Smooth muscle cell of the brain vasculature (primary cell): Measurements from ENCODE around the gene MBOAT1.

ENCODE experiments used
- DNase-seq: peaks from one replicate; pipeline ENCODE4 v3.0.0-alpha.2; 2012; ENCODE audit warnings: low read depth, low spot score

The MBOAT1 gene

DNA sequence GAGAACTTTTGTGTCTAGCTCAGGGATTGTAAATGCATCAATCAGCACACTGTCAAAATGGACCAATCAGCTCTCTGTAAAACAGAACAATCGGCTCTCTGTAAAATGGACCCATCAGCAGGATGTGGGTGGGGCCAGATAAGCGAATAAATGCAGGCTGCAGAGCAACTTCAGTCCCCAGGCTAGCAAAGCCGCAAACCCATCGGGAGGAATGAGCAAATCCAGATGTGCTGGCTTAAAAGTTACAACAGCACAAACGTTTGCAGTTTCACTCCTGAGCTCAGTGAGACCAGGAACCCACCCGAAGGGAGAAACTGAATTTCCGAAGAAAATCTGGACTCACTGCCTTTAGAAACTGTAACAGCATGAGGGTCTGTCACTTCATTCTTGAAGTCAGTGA is 21.9 kb upstream of the MBOAT1 start:
- DNase-seq, result no peak

DNA sequence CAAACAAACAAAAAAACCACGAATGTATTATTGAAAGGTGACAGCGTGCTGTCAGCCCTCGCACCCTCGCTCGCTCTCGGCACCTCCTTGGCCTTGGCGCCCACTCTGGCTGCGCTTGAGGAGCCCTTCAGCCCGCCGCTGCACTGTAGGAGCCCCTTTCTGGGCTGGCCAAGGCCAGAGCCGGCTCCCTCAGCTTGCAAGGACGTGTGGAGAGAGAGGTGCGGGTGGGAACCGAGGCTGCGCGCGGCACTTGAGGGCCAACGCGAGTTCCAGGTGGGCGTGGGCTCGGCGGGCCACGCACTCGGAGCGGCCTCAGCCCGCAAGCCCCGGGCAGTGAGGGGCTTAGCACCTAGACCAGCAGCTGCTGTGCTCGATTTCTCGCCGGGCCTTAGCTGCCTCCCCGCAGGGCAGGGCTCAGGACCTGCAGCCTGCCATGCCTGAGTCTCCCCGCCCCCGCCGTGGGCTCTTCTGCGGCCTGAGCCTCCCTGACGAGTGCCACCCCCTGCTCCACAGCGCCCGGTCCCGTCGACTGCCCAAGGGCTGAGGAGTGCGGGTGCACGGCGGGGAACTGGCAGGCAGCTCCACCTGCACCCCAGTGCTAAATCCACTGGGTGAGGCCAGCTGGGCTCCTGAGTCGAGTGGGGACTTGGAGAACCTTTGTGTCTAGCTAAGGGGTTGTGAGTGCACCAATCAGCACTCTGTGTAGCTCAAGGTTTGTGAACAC is 20.9 kb upstream of the MBOAT1 start:
- no peak for DNase-seq

DNA sequence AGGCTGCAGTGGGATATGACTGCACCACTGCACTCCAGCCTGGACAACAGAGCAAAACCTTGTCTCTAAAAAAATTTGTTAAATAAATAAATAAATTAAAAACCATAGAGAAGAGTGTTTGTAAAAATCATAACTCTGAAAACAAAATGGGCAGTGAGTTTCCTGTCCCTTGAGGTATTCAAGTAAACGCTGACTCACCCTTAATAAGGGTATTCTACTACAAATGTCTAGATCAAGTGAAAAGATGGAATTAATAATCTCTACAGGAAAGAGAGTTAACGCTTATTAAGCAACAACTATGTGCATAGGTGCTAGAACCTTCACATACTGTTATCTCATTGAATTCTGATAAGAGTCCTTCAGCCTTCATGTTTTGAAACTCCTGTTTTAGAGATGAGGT is 19.9 kb upstream of the MBOAT1 start:
- no peak for DNase-seq

DNA sequence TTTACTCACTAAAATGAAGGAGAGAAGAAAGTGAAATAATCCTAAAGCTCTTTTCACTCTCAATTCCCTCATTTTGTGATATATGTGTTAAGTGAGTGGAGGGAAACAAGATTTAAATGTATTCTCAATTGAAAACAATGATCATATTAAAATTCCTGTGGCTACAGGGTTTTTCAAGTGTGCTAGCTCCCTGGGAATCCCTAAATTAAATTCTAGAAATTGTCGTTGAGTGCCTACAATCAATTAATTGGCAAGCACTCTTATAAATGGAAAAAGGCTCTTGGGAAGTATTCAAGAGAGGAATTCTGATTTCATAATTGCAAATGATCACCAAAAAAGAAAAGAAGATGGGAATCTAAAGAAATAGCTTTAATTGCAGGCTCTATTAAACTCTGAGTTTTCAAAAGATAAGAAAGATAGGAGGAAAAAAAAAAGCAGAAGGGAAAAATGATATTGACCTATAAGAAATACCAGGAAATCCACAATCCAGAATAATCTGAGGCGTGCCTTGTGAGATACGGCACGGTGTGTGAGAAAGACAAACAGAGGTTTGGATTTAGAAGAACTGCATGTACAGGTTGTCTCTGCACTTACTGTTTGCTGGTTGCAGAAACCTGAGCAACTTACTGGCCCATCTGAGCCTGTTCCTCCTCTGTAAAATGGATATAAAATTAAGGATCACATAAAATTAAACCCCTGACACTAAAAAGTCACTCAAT is 18.3 kb upstream of the MBOAT1 start:
- DNase-seq, result no peak

DNA sequence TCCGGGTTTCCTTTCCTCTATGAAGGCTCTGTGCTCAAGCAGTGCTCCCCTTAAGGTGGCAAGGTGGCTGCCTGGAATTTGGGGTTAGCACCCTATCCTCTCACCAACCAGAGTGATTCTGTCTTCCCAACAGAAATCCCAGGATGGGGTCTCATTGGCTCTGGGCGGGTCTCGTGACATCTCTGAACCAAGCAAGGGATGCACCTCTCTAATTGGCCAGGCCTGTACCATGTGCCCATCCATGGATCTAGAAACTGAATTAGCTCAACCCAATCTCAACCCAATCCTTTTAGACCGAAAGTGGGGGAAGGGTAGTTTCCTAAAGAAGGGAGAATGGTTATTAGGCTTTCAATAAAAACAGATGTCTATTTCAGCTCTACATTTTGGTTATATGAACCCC is 17.6 kb upstream of the MBOAT1 start:
- no peak for DNase-seq

DNA sequence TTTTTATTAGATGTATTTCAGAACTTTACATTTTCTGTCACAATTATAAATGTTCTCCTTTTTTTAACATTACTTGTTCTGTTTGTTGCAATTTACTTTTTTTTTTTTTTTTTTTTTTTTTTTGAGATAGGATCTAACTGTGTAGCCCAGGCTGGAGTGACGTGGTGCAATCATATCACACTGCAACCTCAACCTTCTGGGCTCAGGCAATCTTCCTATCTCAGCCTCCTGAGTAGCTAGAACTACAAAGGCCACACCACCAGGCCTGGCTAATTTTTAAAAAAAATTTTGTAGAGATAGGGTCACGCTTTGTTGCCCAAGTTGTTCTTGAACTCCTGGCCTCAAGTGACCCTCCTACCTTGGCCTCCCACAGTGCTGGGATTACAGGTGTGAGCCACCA is 15.1 kb upstream of the MBOAT1 start:
- DNase-seq, result no peak

DNA sequence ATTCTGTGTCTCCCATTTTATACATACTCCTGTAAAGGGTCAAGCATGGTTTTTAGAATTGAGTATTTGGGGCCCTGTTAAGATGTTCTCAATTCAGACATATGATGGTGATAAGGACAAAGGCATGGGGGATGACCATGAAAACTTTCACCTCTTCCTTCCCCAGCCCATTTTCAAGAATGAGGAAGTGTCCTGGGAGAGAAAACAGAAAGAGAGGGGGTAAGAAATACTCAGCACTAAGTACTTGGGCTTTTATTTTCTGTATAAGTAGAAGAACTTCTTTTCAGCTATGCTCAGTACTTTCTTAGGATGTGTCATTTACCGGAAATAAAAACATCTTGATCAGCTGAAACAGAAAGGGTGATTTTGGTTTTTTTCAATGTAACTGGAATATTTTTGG is 10.9 kb upstream of the MBOAT1 start:
- DNase-seq, result no peak

DNA sequence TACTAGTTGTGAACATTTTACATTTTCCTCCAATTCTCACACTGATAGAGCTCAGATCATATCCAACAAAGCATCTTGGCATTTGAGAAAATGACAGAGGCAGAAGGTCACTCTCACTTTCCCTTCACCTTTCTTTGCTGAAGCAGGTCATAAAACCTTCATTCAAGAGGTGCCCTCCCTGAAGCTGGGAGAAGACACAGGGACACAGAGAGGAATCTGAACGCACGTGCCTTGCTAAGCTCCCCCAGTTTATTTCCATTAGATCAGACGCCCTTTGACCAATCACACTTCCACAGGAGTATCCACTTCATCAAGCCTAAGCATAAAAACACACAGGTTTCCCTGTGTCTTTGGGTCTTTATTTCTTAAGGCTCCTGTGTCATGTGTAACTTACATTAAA is 9.2 kb upstream of the MBOAT1 start:
- DNase-seq, result no peak

DNA sequence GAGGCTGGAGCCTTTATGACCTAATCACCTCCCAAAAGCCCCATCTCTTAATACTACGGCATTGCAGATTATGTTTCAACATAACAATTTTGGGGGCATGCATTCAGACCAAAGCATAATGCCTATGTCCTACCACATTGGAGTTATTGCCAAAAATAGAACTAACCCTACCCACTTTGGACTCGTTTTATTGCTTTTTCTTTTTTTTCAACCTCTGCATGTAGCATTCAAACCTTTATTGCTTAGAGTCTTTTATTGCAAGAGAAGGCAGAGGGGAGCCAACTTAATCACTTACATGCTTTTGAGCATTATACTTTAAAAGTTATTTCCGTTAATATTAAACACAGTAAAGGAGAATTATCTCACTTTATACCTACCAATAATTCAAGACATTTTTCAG is 8.1 kb upstream of the MBOAT1 start:
- DNase-seq, result no peak

DNA sequence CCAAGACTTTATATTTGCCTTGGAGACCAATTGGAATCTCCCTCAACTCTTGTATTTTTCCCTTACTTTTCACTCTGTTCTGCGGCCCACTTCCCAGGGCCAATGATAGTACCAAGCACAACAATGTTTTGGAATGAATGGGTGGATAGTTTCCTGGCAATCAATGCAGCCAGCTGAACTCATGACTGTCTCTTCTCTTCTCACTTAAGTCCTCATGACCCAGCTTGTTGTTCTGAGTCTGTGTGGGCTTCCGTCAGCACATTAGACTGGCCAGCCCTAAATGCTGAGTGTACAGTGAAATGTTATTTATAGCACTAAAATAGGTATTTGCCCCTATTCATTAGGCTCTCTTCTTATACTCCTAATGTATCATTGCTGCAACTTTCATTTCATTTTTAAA is 5.6 kb upstream of the MBOAT1 start:
- DNase-seq, result no peak

DNA sequence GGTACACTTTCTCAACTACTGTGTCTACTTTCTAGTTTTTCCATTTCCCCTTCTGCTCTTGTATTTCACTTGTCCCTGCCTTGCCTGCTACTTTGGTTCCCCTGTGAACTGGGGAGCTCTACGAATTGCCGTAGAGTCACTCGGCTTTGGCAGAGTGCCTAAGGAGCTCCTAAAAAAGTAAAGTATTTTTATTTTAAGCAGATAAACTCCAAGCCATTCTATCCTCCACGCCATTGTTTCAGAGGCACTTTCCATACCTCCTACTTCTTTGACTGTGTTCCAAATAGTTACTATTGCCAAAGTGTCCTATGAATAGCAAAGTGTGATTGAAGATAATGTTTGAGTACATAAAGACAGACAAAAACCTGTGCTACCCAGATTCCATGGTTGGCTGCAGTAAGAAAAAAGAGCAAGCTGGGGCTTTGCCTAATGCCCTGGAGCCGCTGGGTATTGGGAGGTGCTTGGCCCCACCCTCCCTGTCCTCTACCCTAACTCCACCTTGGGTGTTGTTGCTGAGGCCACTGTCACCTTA is 5.1 kb upstream of the MBOAT1 start:
- DNase-seq, result no peak

DNA sequence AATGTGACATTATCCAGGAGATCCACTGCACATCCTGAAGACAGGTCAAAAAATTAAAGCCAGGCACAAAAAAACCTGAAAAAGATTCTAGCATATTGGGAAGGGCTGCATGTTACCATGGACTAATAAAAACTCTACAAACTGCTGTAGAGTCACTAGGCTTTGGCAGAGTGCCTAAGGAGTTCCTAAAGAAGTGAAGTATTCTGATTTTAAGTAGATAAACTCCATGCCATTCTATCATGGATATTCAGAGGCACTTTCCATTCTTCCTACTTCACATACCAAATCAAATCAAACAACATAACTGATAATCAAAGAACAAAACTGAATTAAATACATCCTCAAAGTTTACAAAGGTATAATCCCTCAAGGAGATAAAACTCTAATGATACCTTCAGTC is 3.0 kb upstream of the MBOAT1 start:
- no peak for DNase-seq

DNA sequence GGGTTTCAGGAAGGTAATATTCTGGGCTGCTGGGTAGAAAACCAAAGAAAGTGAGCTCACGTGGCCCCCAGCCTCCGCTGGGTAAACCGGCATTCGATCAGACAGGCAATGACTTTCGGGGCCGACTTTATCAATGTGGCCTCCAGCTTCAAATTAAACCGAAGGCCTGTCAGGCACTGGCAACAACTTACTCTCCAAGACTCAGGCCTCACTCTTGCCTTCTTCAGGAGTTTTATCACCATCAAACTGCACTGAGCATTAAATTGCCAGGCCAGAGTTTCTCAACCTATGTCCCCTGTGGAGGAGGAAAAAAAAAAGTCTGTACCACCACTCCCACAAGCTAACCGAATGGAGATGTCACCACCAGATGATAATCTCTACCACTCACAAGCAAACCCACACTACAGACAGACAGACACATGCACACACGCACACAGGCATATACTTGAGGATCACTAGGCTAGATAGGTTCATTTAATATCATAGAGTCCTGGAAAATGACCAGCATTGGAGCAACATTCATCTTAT is 1.1 kb upstream of the MBOAT1 start:
- no peak for DNase-seq

DNA sequence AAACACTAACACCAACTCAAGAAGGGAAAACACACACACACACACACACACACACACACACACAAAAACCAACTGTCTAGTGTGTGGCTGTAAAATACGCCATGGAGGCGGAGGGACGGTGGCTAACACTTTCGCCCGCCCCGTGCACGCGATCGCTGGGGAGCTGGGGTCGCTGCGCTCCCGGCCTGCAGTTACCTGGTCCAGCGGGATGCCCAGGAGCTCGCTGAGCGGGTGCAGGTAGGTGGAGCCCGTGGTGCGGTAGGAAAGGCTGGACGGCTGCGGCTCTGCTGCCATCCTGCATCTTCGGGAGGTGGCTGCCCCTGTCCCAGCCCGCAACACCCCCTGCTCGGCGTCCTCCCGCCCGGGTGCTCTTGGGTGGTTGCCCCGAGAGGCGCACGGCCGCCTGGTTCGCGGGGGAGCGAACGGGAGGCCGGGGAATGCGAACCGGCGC is 303 bp downstream of the MBOAT1 start:
- no peak for DNase-seq

DNA sequence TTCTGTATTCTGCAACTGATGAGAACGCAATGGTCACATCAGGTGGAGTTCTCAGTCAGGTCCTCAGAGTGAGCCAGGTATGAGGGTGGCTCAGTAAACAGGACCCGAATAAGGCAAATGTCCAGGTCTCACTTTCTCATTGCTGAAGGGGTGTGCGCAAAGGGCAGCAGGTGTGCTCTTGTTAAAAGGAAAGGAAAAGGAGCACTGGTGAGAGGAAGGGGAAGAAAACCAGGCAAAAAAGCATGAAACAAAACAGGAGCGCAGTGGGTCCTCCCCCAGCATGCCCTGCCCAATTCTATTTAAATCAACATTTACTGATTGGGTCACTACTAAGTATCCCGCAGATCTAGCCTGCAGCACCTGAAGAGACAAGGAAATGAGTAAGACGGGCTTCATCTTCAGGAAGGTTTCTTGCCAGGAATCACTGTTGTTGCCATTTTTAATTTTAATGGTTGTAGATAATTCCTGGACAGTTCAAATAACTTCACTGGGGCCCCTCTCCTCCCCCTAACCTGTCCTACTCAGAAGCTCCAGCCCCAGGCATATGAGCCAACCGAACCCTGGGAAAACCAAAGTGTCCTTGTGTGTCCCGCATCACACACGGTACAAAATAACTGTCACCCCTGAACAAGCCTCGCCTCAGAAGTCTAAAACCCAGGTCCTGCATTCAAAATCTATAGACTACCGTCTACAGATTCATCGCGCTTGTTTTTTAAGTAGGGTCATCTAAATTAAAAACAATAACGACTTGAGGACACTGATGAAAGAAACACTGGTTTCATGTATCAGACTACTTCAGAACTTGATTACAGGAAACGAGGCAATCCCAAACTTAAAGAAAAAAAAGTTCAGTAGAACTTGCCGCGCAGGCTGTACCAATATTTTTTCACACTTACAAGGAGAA is 980 bp downstream of the MBOAT1 start:
- no peak for DNase-seq

DNA sequence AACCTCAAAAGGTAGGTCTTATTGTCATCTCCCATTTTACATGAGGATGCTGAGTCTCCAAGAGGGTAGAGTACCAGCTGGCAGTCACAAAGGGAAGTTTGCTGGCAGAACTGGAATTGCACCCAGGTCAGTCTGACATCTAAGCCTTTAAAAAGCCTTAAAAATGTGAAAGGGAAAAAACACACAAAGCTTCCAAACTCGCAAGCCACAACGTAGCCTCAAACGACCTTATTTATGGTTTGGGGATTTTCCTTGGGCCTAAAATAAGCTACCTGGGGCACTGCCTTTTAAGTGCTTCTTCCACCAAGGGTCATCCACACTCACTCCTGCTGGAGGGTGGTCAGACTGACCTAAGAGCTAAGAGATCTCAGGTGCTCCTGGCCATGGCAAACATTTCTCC is 2.1 kb downstream of the MBOAT1 start:
- no peak for DNase-seq

DNA sequence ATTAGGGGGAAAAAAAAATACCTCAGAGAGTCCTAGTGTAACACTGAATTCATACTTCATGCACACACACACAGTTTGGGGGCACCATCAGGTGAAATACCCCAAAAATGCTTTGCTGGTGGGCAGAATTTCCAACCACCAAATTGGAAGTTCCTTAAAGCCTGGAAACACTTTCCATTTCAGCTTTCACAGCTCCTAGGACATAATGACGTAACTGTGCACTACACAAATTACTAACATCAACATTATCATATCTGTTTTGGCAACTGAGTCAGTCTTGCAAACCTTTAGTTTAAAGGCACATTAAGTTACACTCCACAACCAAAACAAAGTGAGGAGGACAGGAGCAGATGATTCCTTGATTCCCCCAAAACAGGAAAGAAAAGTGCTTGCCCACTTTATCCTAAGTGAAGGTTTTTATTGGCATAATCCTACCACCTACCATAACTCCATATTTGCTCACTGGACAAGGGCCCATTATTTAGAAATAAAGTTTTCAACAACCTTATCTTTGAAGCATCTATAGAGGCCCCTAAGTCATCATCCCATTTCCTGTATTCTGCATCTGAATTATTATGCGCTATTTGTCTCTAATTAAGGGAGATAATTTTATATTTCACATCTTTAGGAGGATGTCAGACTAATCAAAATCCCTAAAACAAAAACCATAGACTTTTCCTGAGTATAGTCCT is 3.4 kb downstream of the MBOAT1 start:
- no peak for DNase-seq

DNA sequence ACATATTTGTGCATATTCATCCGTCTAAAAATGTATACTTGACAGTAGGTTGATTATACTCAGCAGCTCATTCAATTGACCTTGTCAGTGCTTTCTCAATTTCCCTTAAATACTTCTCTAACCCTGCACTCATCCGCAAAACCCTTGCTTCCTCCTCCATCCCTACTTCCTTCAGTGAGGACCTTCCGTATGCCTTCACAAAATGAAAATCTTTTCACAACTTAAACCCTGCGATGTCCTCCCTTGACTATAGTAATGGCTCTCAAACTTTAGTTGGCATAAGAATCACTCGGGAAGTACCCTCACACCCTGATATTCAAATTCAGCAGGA is 5.2 kb downstream of the MBOAT1 start:
- DNase-seq, result no peak

DNA sequence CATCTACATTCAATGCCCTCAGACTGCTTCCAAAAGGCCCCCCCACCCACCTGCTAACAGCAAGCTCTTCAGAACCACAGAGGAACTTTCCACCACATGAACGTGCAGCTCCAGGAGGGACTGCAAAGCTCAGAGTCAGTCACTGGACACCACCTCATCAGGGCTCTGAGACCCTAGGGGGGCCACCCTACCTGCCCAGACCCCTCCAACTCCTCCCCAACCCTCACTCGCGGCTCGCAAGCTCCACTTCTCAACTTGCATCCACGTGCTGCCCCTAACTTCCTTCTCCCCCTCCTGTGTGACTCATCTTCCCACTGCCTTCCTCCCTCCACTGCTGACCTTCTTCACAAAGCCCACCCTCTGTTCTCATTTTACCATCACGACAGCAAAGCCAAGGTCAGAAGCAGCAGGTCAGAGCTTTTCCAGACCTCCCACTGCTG is 6.5 kb downstream of the MBOAT1 start:
- DNase-seq, result no peak

DNA sequence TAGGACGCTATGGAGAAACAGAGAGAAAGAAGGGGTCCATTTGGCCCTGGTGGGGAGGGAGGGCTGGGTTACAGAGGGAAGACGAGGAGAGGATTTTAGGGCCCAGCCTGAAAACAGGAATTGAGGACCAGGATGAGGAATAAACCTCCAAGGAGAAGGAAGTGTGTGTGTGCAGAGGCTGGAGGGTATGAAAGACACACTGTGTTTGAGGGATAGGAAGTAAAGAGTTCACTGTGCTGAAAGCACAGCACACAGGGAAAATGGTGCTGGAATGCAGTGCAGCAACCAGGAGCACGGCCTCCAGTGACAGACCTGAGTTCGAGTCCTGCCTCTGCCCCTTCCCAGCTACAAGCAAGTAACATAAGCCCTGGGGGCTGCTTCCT is 7.8 kb downstream of the MBOAT1 start:
- DNase-seq, result no peak
